HEK293T (cell line): ENCODE data around the gene RELCH.

Experiments used
- BHLHE40 ChIP-seq: fragments of 450-650 bp; IDR thresholded peaks from 2 replicates; pipeline ENCODE4 v1.6.1; 2016; ENCODE audit warnings: mild to moderate bottlenecking, moderate library complexity, borderline replicate concordance
- ELF4 ChIP-seq: fragments of 450-650 bp; IDR thresholded peaks from 2 replicates; pipeline ENCODE4 v1.6.1; 2017; ENCODE audit warnings: antibody characterized with exemption
- FOXA1 ChIP-seq: fragments of 450-650 bp; IDR thresholded peaks from 2 replicates; pipeline ENCODE4 v1.6.1; 2016; ENCODE audit warnings: mild to moderate bottlenecking
- FOXK2 ChIP-seq: fragments of 450-650 bp; IDR thresholded peaks from 2 replicates; pipeline ENCODE4 v1.6.1; 2016; ENCODE audit warnings: mild to moderate bottlenecking
- FOXM1 ChIP-seq: fragments of 450-650 bp; IDR thresholded peaks from 2 replicates; pipeline ENCODE4 v1.6.1; 2017; ENCODE audit warnings: mild to moderate bottlenecking, borderline replicate concordance
- L3MBTL2 ChIP-seq: fragments of 450-650 bp; conservative IDR thresholded peaks from 2 replicates; pipeline ENCODE4 v1.6.1; 2016; ENCODE audit warnings: mild to moderate bottlenecking
- LEF1 ChIP-seq: fragments of 450-650 bp; IDR thresholded peaks from 2 replicates; pipeline ENCODE4 v1.6.1; 2017; ENCODE audit warnings: mild to moderate bottlenecking, borderline replicate concordance
- NFRKB ChIP-seq: fragments of 450-650 bp; IDR thresholded peaks from 2 replicates; pipeline ENCODE4 v1.6.1; 2016; ENCODE audit warnings: mild to moderate bottlenecking, moderate library complexity
- PKNOX1 ChIP-seq: fragments of 450-650 bp; IDR thresholded peaks from 2 replicates; pipeline ENCODE4 v1.6.1; 2016
- SP1 ChIP-seq: fragments of 450-650 bp; IDR thresholded peaks from 2 replicates; pipeline ENCODE4 v1.6.1; 2017
- TARDBP ChIP-seq: fragments of 450-650 bp; IDR thresholded peaks from 2 replicates; pipeline ENCODE4 v1.6.1; 2016

- TF ChIP-seq TARDBP (no peak), FOXK2 (no peak), FOXA1 (no peak), NFRKB (no peak), ELF4 (no peak), PKNOX1 (no peak), BHLHE40 (no peak), L3MBTL2 (no peak), FOXM1 (no peak), SP1 (no peak), LEF1 (no peak)
These were observed 42.7 kb upstream of the RELCH start for GRCh38 chr18:62144338-62144737.
